Activated gamma-delta T cell treated with Interleukin-2 at 50 U/mL for 16 hours (primary cell): ENCODE results near the gene SMAD6.

Experiments
- DNase-seq: peaks from one replicate; pipeline ENCODE4 v3.0.0-alpha.2; 2020

SMAD6 gene

GRCh38 chr15:66760968-66761725 lies 59.1 kb downstream of the SMAD6 start:
- DNase-seq: no peak

GRCh38 chr15:66761726-66762595 lies 59.9 kb downstream of the SMAD6 start:
- DNase-seq: no peak

- no peak for DNase-seq
Observed at GRCh38 chr15:66763186-66764071, 61.4 kb downstream of the SMAD6 start.

DNA sequence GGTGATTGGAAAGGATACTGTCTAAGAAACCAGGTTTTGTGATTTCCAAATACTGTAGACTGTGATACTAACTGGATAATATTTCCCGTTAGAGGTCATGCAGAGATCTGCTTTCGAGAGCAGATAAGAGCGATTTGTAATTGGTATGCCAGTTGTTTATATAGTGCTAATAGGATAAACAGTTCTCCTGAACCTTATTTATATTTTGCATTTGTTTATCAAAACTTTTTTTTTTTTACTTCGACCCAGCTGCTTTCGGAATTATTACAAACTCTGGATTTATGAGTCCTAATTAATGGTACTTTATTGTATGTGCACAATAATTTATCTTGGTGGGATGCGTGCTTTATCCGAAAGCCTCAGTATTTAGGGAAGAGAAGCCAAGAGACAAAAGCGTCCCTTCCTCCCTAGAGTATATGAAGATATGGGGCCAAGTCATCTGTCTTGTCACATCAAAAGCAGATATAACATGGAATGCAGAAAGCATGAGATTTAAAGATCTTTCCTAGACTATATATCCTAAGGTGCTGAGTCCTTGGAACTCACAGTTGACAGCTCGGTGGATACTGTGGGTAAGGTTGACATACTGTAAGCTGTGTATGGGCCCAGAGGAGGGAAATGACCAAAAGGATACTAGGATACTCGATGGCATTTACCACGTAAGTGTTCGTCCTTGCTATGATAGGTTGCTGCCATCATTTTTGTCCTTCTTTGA lies 62.2 kb downstream of the SMAD6 start:
- DNase-seq: no peak

GRCh38 chr15:66765478-66766281 lies 63.6 kb downstream of the SMAD6 start:
- no peak for DNase-seq

GRCh38 chr15:66766282-66767230 lies 64.5 kb downstream of the SMAD6 start:
- no peak for DNase-seq

DNA sequence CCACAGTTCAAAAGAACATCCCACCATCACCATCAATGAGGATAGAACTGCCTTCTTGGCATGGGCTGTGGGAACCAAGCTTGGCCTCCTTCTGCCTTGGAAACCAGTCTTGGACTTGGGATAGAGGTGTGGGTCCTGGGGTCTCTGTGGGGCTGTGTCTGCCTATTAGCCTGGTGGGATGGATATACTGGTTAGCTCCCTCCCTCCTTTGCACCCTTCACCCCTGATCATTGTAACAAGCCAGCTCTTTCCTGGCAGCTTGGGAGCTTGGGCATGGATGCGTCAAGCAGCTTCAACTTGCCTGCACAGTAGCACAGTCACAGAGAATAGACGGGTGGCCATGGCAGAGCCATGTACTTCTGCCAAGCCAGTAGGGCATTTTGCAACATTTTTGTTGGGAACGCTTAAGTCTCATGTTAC lies 65.2 kb downstream of the SMAD6 start:
- no peak for DNase-seq

GRCh38 chr15:66768987-66769386 lies 67.0 kb downstream of the SMAD6 start:
- no peak for DNase-seq

GRCh38 chr15:66770518-66771350 lies 68.7 kb downstream of the SMAD6 start:
- DNase-seq: no peak

DNA sequence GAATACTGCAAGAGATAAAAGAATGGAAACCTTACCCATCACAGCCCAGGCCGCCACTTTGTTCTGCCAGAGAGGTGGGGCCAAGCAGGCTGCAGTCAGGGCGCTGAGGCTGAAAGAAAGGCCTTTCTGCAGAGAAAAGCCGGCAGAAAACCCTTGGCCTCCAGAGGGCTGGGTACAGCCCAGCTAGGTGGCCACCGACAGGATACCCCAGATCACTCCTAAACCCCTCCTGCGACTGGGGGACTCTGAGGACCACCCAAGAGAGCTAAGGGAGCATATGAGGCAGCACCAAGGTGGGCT lies 69.3 kb downstream of the SMAD6 start:
- DNase-seq: no peak

- DNase-seq: no peak
Observed at GRCh38 chr15:66772604-66773128, 70.6 kb downstream of the SMAD6 start.

GRCh38 chr15:66773129-66773873 lies 71.3 kb downstream of the SMAD6 start:
- DNase-seq: no peak

DNA sequence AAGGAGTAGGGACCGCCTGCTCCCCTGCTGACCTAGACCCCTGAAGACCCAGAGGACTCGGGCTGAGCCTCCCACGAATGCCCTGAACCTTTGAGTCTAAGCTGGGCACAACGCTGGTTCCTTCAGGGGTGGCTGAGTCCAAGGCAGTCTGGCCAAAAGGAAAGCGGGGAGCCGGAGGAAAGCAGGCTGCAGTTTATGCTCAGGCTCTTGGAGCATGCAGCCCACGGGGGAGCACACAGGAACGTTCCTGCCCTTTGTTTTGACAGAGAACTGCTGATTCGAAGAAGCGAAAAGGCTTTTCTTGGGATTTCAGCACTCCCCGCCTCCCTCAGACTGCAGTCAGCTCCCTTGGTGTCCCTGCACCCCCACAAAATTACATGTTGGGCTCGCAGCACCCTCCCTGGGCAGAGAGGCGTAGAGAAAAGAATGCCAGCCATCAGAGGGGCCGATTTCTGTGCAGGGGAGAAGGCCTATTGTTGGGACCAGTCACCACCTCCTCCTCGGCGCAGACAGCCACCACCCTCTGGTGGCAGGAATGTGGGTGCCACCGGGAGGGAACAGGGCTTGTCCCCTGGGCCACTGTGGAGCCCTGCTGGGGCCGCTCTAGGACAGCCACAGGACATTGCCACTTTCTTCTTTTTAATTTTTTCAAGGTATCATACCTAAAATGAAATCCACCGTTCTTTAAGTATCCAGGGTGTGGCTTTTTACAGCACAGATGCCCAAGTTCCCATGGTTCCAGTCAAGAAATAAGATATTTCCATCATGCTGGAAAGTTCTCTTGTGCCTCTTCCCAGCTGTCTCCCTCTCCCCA lies 72.2 kb downstream of the SMAD6 start:
- DNase-seq: peak; percentile 24

- no peak for DNase-seq
Observed at GRCh38 chr15:66775127-66776105, 73.4 kb downstream of the SMAD6 start.

DNA sequence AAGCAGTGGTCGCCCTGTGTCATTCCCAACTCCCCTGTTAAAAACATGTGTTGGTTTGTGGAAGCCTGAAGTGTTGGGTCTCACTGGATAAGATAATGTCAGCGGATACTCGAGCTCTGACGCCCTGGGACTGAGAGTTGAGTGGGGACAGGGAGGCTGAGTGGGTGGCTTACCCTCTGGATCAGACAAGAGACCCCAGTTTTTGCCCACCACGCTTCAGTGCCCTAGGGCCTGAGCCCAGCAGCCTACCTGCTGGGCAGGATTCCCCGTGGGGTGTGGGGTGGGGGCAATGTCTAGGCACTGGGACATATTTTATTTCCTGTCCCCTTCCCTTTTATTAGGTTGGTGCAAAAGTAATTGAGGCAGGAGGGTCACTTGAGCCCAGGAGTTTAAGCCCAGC lies 75.0 kb downstream of the SMAD6 start:
- no peak for DNase-seq

DNA sequence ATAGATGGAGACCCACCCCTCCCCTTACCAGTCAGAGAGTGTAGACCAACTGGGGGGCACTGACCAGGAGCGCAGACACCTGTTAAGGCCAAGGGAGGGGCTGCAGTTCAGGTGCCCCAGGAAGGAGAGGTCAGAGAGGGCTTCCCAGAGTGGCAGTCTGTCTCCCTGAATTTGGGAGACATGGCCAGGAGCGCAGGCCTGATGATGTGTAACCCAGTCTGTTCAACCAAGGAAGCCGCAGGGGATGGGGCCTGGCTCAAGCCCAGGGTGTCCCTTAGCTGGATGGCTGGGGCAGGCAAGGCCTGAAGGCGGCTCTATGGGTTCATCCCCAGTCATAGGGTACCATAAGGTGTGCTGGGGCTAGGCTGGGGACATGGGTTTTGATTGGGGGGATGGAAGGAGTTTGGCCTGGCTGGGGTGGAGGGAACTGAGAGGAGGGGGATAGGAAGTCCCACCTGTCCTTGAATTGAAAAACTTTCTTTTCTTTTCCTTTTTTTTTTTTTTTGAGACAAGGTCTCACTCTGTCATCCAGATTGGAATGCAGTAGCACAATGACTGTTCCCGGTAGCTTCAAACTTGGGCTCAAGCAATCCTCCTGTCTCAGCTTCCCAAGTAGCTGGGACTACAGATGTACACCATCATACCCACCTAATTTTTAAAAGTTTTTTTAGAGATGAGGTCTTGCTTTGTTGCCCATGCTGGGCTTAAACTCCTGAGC lies 75.7 kb downstream of the SMAD6 start:
- DNase-seq: no peak
